Endodermal cell (in vitro differentiated cells): ENCODE data around the gene LRFN2. TPM values are rescaled to one million over a fixed set of nuclear protein-coding genes. Genes with fewer than 3 reads are reported as not detected.

Source experiments
- DNase-seq: peaks from one replicate; pipeline ENCODE4 v3.0.0-alpha.2; 2017
- H3K27ac ChIP-seq: 2 replicates; pipeline ENCODE4 v1.5.1; 2013; ENCODE audit warnings: mild to moderate bottlenecking, low read depth, low read length, moderate library complexity
- H3K27me3 ChIP-seq: 2 replicates; pipeline ENCODE4 v1.6.1; 2013; ENCODE audit warnings: mild to moderate bottlenecking, low read length, moderate library complexity; ENCODE audit not compliant: insufficient read depth, control insufficient read depth, poor library complexity, severe bottlenecking
- H3K36me3 ChIP-seq: 2 replicates; pipeline ENCODE4 v1.7.0; 2013; ENCODE audit warnings: mild to moderate bottlenecking, low read length, moderate library complexity; ENCODE audit not compliant: control insufficient read depth, insufficient read depth
- H3K4me1 ChIP-seq: one replicate; pipeline ENCODE4 v1.7.0; 2013; ENCODE audit warnings: low read length; ENCODE audit not compliant: control insufficient read depth, insufficient read depth
- H3K4me3 ChIP-seq: 2 replicates; pipeline ENCODE4 v1.5.1; 2013; ENCODE audit warnings: mild to moderate bottlenecking, low read length, moderate library complexity
- H3K9ac ChIP-seq: 2 replicates; pipeline ENCODE4 v1.6.1; 2013; ENCODE audit warnings: mild to moderate bottlenecking, low read length, moderate library complexity; ENCODE audit not compliant: poor library complexity, severe bottlenecking; ENCODE audit errors: extremely low read depth
- H3K9me3 ChIP-seq: 2 replicates; pipeline ENCODE4 v1.6.1; 2013; ENCODE audit warnings: mild to moderate bottlenecking, low read length, moderate library complexity; ENCODE audit not compliant: control insufficient read depth
- H3K27ac Mint-ChIP-seq: 2 replicates; pipeline ENCODE4 v1.8.0; 2020; ENCODE audit warnings: mixed read lengths
- H3K27me3 Mint-ChIP-seq: 2 replicates; pipeline ENCODE4 v1.8.0; 2021; ENCODE audit warnings: mild to moderate bottlenecking, mixed read lengths; ENCODE audit not compliant: insufficient read depth
- H3K36me3 Mint-ChIP-seq: 2 replicates; pipeline ENCODE4 v1.8.0; 2020; ENCODE audit warnings: low read depth, mixed read lengths
- H3K4me1 Mint-ChIP-seq: 2 replicates; pipeline ENCODE4 v1.8.0; 2020; ENCODE audit warnings: mixed read lengths
- H3K4me3 Mint-ChIP-seq: 2 replicates; pipeline ENCODE4 v1.8.0; 2020; ENCODE audit warnings: mild to moderate bottlenecking, moderate library complexity, mixed read lengths
- H3K9me3 Mint-ChIP-seq: 2 replicates; pipeline ENCODE4 v1.8.0; 2020; ENCODE audit warnings: mild to moderate bottlenecking, mixed read lengths
- WGBS, 2 experiments: methylation state at CpG; one replicate each; pipeline versions ENCODE4 v1.1.5 to v1.1.7; 2013; ENCODE audit warnings: missing lambda C conversion rate in 2 of 2, mixed read lengths in 1 of 2; ENCODE audit not compliant: insufficient coverage in 1 of 2, insufficient read length in 1 of 2; 5-methylcytosine and 5-hydroxymethylcytosine counted together
- total RNA-seq, 2 donors: library from RNA; stranded (reverse); fragmentation: NEBNext Ultra II Directional in 1 of 2; extraction: Animal tissue kit (Norgen Biotek cat#: 25700) in 1 of 2; gene quantifications; 2 replicates in 1 of 2; 3 replicates in 1 of 2; pipeline ENCODE4 v1.2.1, GENCODE V29; 2021
- TF ChIP-seq, protein P1 (sequence below): fragments of 200-600 bp; sonication (generic); conservative IDR thresholded peaks from 2 replicates; pipeline ENCODE4 v1.5.0; 2021; ENCODE audit warnings: antibody characterized with exemption, mild to moderate bottlenecking

Gene LRFN2
- total RNA-seq, 2 donors from 2014 or later, result 0.15 TPM; not detected in 1

DNA sequence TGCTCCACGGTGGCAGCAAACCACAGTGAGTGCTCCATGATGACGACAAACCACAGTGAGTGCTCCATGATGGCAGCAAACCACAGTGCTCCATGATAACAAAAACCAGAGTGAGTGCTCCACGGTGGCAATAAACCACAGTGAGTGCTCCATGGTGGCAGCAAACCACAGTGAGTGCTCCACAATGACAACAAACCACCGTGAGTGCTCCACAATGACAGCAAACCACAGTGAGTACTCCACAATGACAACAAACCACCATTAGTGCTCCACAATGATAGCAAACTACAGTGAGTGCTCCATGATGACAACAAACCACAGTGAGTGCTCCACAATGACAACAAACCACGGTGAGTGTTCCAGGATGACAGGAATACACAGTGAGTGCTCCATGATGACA, 36.0 kb upstream of the LRFN2 start:
- H3K4me3 Mint-ChIP-seq, result no peak overlapping the region
- H3K27me3 ChIP-seq, result peaks cover 11% of the 10 kb centered on the region
- no peak for DNase-seq
- H3K27me3 Mint-ChIP-seq, result peaks cover 11% of the 10 kb centered on the region
- no peaks in the 10 kb centered on the region for H3K9me3 Mint-ChIP-seq
- H3K36me3 Mint-ChIP-seq, result no peaks in the 10 kb centered on the region
- peaks cover 5% of the 10 kb centered on the region for H3K4me1 ChIP-seq
- H3K36me3 ChIP-seq, result no peaks in the 10 kb centered on the region
- no peak overlapping the region for H3K4me3 ChIP-seq
- H3K4me1 Mint-ChIP-seq, result peaks cover 10% of the 10 kb centered on the region
- TF ChIP-seq, protein P1, sequence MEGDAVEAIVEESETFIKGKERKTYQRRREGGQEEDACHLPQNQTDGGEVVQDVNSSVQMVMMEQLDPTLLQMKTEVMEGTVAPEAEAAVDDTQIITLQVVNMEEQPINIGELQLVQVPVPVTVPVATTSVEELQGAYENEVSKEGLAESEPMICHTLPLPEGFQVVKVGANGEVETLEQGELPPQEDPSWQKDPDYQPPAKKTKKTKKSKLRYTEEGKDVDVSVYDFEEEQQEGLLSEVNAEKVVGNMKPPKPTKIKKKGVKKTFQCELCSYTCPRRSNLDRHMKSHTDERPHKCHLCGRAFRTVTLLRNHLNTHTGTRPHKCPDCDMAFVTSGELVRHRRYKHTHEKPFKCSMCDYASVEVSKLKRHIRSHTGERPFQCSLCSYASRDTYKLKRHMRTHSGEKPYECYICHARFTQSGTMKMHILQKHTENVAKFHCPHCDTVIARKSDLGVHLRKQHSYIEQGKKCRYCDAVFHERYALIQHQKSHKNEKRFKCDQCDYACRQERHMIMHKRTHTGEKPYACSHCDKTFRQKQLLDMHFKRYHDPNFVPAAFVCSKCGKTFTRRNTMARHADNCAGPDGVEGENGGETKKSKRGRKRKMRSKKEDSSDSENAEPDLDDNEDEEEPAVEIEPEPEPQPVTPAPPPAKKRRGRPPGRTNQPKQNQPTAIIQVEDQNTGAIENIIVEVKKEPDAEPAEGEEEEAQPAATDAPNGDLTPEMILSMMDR, result no peak
- no peak overlapping the region for H3K27ac ChIP-seq
- 89 to 100% methylated on average over 4 to 5 of the region's 5 CpGs for WGBS, 2 experiments
- H3K27ac Mint-ChIP-seq, result no peak overlapping the region
- no peaks in the 10 kb centered on the region for H3K9me3 ChIP-seq
- no peak overlapping the region for H3K9ac ChIP-seq

DNA sequence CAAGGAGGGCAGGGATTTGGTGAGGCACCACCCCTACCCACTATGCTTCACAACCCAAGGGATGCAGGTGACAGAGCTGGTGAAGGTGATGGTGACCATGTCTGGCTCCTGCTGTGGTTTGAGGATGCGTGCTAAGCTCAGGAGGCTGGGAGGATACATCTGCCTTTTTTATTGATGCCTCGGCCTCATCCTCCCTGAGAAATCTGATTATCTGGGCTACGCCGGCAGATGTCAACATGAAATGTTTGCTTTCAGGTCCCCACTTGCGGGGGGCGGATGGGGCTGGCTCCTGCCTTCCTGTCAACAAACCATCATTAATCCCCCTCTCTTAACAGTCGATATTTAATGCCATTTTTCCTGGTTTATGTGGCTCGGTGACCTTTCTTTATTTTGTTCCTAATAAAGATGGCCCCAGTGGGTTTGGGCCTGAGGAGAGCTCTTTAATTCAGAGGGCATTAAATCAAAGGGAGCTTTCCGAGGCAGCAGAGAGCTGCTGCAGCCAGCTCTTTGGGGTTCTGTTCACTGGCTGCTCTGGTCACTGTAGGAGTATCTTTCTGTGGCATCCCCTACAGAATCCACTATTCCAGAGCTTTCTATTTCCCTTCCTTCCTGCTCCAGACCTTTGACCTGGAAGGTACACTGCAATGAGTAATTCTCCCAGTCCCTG, 33.5 kb upstream of the LRFN2 start:
- Histone ChIP-seq H3K27me3 (peaks cover 21% of the 10 kb centered on the region), H3K4me3 (no peak overlapping the region), H3K36me3 (no peaks in the 10 kb centered on the region), H3K4me1 (peaks cover 5% of the 10 kb centered on the region), H3K9ac (no peak overlapping the region), H3K9me3 (no peaks in the 10 kb centered on the region), H3K27ac (no peak overlapping the region)
- WGBS, 2 experiments, result 77 to 83% methylated on average over 9 of the region's 9 CpGs
- Mint-ChIP-seq H3K9me3 (no peaks in the 10 kb centered on the region), H3K36me3 (no peaks in the 10 kb centered on the region), H3K4me3 (no peak overlapping the region), H3K27ac (no peak overlapping the region), H3K4me1 (peaks cover 10% of the 10 kb centered on the region), H3K27me3 (peaks cover 16% of the 10 kb centered on the region)
- no peak for DNase-seq
- TF ChIP-seq, protein P1, result no peak

DNA sequence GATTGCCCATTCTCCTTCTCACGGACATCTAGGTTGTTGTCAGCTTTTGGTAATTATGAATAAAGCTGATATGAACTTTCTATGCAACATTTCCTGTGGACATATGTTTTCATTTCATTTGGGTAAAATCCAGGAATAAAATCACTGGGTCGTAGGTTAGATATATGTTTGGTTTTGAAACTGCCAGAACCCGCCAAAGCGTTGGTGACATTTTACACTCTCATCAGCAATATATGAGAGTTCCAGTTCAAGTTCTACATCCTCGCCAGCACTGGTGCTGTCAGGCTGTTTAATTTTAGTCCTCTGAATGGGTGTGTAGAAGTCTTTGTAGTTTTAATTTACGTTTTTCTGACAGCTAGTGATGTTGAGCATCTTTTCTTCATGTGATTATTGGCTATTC, 27.5 kb upstream of the LRFN2 start:
- Mint-ChIP-seq H3K4me1 (no peaks in the 10 kb centered on the region), H3K36me3 (no peaks in the 10 kb centered on the region), H3K4me3 (no peak overlapping the region), H3K27me3 (peaks cover 40% of the 10 kb centered on the region), H3K27ac (no peak overlapping the region), H3K9me3 (no peaks in the 10 kb centered on the region)
- no peaks in the 10 kb centered on the region for H3K9me3 ChIP-seq
- no peak overlapping the region for H3K9ac ChIP-seq
- no peak overlapping the region for H3K4me3 ChIP-seq
- H3K27me3 ChIP-seq, result peaks cover 41% of the 10 kb centered on the region
- WGBS, 2 experiments, result 75% methylated on average over 6 of the region's 6 CpGs; no CpG with 5 or more reads in 1 of the 2 experiments
- TF ChIP-seq, protein P1, result no peak
- H3K27ac ChIP-seq, result no peak overlapping the region
- no peaks in the 10 kb centered on the region for H3K4me1 ChIP-seq
- DNase-seq, result no peak
- H3K36me3 ChIP-seq, result no peaks in the 10 kb centered on the region
